NCI-H2196 (cell line): Measurements from ENCODE around the gene NCAM1.

Source experiments
- DNase-seq: peaks from one replicate; lab custom pipeline; 2025; ENCODE audit not compliant: unreplicated experiment; lab: John Stamatoyannopoulos, UW

Gene NCAM1

DNA sequence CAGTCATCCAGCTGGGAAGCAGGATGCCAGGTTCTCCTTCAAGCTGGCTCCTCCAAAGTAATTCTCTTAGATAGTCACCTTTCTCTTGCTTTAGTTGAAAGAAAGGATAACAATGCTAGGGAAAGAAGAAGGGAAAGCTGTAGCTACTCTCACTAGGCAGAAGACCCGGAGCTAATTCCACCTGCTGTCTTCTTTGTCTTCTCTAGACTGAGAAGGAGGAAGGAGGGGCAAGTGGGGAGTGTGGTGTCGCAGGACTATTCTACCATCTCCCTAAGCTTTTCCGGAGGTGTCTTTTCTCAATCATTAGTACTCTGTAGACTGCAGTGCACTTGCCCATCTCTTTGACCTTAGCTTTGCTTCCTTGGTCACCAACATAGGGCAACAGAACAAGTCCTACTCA, 162.8 kb downstream of the NCAM1 start:
- no peak for DNase-seq

DNA sequence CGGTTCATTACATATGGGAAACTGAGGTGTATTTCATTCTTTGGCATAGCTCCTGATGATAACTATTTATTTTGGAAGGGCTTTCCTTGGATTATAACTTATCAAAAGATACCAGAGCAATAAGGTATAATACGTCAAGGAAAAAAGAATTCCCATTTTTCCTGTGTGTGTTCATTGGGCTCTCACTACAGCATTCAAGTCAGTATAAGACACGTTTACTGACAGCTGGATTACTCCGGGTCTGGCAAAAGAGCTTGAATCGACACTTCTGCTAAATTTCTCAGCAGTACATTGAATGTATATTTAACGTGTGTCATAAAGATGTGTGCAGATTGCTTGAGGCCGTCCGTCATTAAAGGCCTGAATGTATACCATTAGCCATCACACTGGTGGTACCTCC, 163.4 kb downstream of the NCAM1 start:
- no peak for DNase-seq

DNA sequence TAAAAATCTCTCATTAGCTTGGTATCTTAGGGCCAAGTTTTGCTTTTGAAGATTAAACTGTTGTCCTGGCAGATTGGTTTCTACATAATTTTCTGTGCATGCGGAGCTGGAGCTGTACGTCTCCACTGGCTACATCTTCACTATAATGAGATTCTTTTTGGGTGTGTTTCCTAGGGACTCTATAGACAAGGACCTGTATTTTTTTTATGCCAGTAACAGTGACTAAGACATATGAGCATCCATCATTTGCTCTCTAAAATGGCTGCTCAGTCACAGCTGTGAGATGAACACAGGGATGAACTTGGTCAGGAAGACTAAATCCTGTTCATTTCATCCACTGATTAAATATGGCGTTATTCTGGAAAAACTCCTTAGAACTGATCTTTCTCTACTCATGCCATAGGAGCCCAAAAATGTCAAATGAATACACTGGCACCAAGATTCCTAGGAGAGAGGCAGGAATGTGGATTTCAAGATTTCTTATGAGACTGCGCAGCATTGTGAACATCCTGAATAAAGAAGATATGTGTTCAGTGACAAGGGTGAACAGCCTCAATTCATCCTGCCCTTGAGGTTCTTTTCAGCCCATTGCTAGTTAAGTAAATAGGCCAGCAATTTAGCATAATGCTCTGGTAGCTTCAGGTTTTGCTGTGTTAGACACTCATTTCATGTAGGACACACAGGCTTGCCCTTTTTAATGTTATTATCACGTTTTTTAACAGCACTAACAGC, 168.2 kb downstream of the NCAM1 start:
- no peak for DNase-seq

DNA sequence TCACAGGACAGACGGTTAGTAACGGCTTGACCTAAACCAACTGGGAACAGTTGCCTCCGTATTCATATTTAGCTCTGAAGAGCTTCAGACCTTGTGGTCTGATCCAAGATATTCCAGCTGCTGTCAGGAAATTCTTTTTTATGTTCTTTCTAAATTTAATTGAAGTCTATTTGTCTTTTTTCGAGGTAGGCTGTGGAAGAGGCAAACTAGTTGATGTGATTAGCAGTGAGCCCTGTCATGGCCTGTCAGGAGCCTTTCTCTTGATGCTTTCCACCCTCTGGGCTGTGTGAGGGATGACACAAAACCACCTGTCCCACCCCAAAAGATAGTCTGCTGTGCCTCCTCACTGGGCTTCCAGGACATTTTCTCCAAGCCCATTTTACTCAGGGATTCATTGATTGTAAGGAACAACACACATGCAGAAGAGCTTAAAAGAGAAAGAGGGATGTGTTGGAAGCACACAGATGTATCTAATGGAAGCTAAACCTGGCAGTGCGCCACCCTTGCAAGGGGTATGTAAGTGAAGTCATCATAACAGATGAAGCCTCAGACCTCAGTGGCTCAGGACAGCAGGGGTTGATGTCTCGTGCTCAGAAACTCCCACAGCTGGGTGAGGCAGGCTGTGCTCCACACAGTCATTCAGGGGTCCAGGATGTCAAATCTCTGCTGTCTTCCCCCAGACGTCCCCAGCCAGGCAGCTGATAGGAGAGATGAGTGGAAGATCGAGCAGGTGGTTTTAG, 170.0 kb downstream of the NCAM1 start:
- DNase-seq, result no peak

GRCh38 chr11:113133071-113133470, 171.9 kb downstream of the NCAM1 start:
- no peak for DNase-seq

DNA sequence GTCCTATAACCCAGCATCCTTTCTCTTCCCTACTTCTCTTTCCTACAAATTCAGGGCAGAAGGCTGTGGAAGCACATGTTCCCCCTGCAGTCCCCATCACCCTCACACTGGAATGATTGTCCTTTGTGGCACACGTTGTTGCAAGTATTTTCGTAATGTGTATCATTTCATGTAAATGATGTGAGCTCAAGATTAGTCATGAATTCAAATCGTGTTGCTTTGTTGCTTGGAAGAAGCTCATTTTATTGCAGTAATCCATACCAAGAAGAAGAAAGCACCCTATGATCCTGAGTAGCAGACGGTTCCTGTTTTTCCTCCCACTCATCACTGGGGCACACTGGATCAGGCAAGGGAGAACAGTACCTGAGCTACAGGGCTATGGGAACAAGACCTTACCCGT, 173.4 kb downstream of the NCAM1 start:
- no peak for DNase-seq

GRCh38 chr11:113137713-113138529, 176.7 kb downstream of the NCAM1 start:
- DNase-seq, result no peak

DNA sequence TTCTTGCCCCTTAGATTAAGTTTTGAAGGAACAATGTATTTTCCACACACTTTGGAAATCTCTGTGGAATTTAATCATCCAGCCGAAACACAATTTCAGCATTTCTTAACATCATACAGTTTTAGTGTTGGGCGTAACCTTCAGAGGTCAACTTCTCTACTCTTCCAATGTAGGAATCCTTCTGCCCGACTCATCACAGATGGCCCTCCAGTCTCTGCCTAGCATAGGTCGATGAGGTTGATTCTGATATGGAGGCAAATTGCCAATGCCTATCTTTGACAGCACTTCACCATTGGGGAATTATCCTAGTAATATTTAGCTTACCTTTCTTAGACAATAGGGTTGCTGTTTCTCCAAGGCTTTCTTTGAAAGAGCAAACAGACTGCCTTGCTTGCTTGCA, 177.5 kb downstream of the NCAM1 start:
- DNase-seq, result no peak

DNA sequence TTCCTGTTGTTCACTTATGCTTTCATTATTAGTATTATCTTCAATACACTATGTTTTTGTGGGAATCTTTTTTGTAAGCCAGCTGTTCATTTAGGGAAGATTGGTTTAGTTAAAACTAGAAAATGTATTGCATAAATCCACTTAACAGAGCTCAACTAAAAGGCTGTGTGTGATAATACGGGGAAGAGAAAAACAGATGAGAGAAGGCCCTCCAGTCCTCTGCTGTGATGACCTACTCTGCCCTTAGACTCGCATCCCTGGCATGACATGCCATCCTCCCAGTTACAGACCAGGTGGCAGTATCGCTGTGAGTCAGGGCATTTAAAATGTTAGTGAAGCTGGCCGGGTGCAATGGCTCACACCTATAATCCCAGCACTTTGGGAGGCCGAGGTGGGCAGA, 179.8 kb downstream of the NCAM1 start:
- DNase-seq, result no peak

DNA sequence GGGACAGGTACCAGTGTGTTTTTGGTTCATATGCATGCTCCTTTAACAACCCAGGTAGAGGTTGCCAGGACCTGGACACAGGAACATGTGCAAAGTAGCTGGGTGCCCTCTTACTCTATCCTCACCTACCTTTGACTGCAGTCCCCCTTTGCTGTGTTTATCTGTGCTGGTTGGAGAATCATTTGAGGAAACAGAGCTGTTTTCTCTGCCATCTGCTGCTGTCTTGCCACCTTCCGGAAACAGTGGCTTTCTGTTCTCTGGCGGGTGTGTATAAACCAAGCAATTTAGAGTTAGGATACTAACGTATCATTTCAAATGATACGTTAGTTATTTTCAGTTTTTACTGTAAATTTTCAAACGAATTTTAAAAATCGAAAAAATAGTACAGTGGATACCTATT, 181.3 kb downstream of the NCAM1 start:
- no peak for DNase-seq

DNA sequence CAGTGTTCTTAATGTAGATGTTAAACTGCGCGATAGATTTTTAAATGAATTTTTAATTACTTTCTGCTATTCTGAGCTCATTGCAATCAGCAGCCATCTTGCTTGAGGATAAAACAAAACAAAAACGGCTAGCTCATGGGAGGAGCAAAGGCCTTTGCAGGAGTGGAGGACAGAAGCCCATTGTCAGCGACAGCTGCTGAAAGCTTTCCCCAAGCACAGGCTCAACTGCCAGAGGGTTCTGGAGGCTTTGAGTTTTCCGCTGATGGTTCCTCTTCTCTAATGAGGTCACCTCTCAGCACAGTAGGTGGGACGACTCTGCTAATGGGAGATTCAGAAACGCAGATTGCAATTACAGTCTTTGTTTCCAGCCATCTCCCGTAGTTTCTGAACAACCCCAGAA, 186.0 kb downstream of the NCAM1 start:
- DNase-seq, result no peak

- DNase-seq, result no peak
Measured at GRCh38 chr11:113148076-113148475, 186.9 kb downstream of the NCAM1 start.

GRCh38 chr11:113148652-113149051, 187.4 kb downstream of the NCAM1 start:
- no peak for DNase-seq

GRCh38 chr11:113151521-113151920, 190.3 kb downstream of the NCAM1 start:
- no peak for DNase-seq

- no peak for DNase-seq
Measured at GRCh38 chr11:113152500-113152899, 191.3 kb downstream of the NCAM1 start.

DNA sequence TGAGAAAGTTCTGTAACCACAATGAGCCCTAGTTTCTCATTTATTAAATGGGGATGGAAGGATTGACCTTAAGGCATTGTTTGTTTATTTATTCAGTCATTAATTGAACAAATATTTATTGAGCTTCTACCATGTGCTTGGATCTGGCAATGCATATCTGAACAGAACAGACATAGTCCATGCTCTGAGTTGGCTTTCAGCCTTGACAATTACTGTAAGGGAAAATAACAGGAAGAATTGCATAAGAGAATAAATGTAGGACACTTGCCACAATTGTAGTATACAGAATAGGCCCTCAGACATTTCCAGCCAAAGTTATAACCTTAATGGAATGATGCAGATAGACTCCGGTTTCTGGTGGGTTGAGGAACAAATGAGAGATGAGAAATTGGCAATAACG, 192.6 kb downstream of the NCAM1 start:
- no peak for DNase-seq

GRCh38 chr11:113159988-113160807, 199.0 kb downstream of the NCAM1 start:
- no peak for DNase-seq

DNA sequence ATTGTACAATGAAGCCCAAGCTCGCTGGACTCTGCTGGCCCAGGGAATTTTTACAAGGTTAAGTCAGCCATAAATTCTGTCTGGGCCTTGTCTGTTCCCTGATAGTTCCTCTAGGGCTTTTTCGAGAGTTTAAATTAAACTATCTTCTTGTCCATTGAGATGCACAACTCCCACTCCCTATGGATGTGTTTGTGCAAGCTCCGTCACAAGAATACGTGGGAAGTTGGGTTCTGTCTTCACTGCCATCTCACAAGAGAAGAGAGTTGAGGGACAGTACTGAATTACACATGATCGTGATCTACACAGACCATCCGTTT, 199.5 kb downstream of the NCAM1 start:
- DNase-seq, result no peak

DNA sequence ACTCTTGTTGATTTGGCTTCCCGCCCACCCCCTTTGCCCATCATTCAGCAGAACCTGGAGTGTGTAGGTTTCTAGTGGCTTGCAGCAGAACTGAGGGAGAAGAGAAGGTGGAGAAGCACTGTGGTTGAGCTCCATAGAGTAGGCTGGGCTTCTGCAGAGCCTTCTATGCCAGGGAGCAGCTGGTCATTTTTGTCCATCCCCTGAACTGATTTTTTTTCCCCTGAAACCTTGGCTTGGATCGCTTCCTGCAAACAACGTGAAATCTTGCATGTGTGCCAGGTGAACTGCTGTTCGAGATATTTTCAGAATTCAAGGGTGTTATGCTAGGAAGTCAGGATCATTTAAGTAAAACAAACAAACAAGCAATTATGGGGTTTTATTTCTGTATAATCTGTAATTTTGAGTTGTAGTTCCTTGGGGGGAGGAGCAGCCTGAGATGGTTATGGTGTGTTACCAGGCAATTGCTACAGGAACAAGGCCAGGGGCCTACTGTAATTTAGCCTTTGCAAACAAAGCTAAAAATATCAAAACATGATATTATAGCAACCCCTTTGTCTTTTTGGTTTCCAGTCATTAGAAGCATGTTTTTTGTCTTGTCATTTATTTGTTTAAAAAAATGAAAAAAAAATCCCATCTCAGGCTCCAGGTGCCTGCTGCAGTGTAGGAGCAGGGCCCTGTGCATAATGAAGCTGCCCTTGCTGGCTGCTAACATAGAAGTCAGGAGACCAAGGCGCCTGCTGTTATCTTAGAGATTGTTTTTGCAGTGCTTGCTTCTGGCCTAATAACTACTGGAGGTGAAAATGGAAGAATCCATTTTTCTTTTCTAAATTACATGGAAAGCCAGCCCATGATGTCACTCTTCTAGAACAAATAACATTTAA, 200.7 kb downstream of the NCAM1 start:
- peak; percentile 90 for DNase-seq

DNA sequence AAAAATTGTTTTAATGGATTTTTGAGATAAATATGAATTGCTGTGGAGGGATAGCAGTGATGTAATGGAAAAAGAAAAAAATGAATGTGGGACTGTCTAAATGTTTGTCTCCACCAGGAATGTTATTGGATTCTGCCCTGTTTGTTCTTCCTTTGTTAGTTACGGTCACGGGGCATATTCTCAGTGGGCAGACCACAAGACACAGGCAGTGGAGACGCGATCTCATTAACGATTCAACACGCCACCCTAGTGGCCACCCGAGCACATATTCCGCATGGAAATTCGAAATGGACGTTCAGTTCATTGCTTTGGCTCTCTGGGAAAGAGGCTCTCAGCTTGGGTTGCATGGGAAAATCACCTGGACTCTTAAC, 201.4 kb downstream of the NCAM1 start:
- peak; percentile 71 for DNase-seq
